SKM-1 (cell line): Measurements from ENCODE around the gene VOPP1.

ENCODE experiments used
- DNase-seq: peaks from one replicate; lab custom pipeline; 2025; ENCODE audit not compliant: unreplicated experiment; lab: John Stamatoyannopoulos, UW

The VOPP1 gene

GRCh38 chr7:55493408-55493807 is 78.9 kb downstream of the VOPP1 start:
- no peak for DNase-seq

DNA sequence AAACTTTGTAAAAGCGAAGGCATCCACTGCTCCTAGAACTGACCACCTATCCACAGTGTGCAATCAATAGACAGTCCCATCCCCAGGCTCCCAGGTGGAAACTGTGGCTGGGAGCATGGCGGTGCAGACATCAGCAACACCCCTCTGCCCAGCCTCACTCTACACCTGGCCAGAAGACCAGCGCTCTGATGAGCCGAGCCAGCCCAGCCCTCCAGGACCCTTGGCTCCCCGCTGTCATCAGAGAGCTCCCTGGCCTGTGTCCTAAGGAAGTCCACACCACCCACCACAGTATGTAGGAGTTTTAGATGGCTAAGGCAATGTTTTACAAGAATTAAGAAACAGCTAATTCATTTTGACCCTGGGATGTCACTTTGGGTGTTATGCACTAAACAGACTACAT is 81.0 kb downstream of the VOPP1 start:
- no peak for DNase-seq

DNA sequence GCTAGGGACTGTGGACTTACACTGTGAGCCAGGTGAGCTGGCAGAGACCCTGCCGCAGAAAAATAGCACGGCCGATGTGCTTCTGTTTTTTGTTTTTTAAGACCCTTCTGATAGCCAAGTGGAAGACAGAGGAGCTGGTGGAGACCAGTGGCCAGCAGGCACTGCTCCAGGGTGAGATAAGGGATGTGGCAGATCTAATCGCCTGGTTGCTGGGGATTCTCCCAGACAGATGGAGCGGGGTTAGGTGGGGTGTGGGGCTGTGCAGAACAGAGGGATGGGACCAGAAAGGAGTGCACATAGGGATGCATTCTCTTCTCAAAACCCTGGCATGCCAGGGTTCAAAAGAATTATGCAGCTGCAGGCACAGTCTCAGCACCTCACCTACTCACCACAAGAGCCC is 82.2 kb downstream of the VOPP1 start:
- no peak for DNase-seq

DNA sequence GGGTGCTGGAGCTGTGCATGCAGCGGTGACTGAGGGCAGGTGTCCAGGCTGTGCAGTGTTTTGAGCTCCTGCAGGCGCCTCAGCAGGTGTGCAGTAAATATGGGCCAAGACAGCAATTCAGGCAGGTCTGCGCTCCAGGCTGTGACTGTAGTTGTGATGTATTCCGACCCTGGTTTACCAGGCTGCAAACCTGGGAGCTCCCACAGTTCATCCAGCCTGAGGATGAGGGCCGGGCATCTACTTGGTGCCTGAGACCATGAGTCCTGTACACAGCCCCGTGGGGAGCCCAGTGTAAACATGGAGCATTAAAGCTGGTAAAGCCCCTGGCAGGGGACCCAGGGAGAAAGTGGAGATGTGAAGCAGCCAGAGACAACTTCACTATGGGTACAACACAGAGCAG is 82.8 kb downstream of the VOPP1 start:
- no peak for DNase-seq

- no peak for DNase-seq
These were observed 83.4 kb downstream of the VOPP1 start for GRCh38 chr7:55488804-55489340.

- DNase-seq: no peak
These were observed 84.1 kb downstream of the VOPP1 start for GRCh38 chr7:55488216-55488615.

DNA sequence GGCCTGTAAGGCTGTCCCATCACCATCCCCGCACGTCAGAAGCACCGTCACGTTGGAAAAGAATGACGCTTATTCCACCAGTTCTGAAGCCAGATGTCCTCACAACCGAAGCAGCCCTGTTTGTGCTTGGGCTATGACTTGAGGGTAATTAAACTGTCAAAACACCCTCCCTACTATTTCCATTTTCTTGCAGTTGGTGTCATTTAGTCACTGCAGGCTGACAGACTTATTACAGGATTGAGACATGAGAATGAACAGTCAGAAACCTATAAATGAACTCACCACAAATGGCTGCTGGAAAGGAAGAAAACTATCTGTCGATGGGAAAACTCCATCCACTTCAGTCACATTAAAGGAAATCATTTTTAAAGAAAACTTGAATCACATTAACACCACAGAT is 85.3 kb downstream of the VOPP1 start:
- no peak for DNase-seq

DNA sequence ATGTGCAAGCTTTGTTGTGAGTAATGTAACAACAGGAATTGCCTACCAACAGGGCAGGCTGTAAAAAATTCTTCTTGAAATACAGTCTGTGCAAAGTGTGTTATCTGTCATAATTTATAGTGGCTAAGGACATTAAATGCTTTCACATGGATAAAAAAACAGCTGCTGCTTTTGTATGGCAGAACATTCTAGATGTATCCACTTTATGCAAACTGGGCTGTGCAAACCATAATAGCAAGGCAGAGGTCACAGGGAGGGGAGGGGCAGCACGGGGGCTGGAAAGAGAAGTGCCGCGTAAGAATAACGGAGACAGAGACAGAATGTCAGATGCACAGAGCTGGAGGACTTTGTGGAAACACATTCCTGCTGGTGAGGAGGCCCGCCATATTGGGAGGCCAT is 86.1 kb downstream of the VOPP1 start:
- no peak for DNase-seq

- DNase-seq: no peak
These were observed 86.7 kb downstream of the VOPP1 start for GRCh38 chr7:55485501-55486191.

- no peak for DNase-seq
These were observed 87.5 kb downstream of the VOPP1 start for GRCh38 chr7:55484834-55485233.

GRCh38 chr7:55484241-55484640 is 88.1 kb downstream of the VOPP1 start:
- no peak for DNase-seq

DNA sequence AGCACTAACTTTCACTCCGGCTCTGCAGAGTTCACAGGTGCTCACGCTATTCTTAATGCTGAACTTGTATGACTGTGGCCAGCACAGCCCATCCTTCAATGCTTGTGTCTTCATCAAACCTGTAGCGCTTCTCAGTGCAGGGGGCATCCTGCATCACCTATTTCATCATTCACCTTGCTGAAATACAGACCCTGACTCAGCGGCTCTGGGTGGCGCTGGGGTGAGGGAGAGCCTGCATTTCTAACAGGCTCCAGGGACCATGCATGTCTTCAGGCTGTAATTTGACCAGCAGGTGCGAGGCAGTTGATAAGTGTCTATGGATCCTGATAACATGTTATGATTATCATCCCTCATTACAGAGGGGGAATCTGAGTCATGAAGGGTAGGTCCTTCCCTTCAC is 89.3 kb downstream of the VOPP1 start:
- no peak for DNase-seq

- no peak for DNase-seq
These were observed 91.1 kb downstream of the VOPP1 start for GRCh38 chr7:55481155-55481554.

- no peak for DNase-seq
These were observed 93.6 kb downstream of the VOPP1 start for GRCh38 chr7:55478700-55479099.

GRCh38 chr7:55477781-55478374 is 94.4 kb downstream of the VOPP1 start:
- DNase-seq: no peak

DNA sequence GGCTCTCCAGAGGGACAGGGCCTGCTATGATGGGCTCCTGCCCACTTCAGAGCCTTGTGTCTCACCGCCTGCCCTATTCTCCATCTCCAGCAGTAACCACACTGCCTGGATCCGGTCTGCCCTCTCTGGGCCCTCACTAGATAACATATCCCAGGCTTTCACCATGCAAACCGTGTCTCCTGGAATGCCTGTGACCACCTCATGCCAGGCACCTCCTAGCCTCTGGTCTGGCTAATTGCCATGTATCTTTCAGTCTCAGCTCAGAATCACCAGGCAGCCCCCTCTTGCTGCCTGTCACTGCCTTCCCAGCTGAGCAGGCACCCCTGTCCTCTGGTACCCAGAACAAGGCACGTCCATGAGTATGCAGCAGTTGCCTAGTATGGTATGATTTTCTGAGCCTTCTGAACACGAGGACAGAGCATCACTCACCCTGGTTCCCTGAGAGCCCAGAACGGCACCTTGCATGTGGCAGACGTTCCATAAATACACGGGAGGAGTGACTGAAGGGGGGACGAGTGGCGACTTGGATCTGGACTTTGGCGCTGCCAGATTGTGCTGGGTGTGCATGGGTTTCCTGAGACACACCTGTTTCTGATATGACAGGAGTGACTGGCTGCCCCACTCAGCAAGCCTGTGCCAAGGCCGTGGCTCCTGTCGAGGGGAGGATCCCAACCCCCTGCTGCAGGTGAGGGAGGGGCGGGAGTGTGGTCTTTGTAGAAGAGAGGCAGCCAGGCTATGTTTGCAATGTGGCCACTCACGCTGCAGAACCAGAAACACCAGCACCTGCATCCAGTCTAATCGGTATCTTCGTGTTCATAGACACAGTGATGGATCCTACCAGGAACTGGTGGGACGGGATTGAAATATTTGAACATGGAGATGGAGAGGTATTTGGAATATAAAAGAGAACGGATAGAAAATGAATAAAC is 95.2 kb downstream of the VOPP1 start:
- DNase-seq: no peak

DNA sequence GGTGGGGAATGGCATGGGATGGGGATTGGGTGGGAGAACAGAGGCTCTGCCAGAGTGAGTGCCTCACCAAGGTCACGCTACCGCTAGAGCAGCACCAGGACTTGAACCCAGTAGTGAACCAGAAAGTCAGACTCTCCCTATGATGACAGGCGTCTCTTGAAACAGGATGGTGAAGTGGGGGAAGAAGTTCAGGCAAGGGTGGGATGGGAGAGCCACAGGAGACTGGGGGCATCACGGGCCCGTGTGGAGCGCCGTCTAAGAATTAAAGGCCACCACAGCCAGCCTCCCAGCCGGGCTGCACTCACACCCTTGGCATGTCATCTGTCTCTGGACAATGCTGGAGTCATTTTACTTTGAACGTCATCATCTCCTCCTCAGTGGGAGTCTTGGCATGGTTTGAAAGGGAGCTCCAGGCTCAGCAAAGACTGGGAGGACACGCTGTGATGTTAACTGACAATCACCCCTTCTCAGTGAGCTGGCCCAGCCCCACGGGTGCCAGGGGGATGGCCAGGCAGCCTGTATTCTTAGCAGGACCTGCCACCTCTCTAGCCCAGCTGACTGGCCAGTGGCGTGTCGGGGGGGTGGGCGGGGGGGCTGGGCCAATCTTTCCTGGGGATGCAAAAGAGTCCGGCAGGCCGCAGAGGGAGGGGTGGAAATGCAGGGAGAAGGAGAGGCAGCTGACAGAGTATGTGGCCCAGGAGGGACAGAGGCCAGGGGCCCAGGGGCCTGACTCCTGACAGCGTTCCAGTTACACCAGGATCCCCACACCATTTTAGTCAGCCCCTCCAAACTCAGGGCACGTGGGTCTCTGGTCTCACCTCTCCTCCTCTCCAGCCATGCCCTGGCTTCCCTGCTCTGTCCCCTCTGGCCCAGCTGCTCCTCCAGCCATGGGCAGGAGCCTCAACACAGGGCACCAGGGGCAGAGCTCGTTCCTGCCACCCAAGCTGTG is 96.2 kb downstream of the VOPP1 start:
- DNase-seq: no peak

GRCh38 chr7:55474944-55475854 is 97.1 kb downstream of the VOPP1 start:
- DNase-seq: no peak

- no peak for DNase-seq
These were observed 98.4 kb downstream of the VOPP1 start for GRCh38 chr7:55473932-55474331.
